Activated CD8-positive, alpha-beta T cell treated with anti-CD3 and anti-CD28 coated beads, Interleukin-2, amount 10 ng/mL, durations not matched to agents 7 days and 5 days (primary cell): ENCODE data around the gene ERVFRD-1. TPM values are rescaled to one million over a fixed set of nuclear protein-coding genes. Genes with fewer than 3 reads are reported as not detected.

Source experiments
- ATAC-seq: fragments of 150-1000 bp; cut with Tn5 transposase; one replicate; pipeline ENCODE4 v1.10.0; 2021; ENCODE audit warnings: moderate library complexity
- CTCF ChIA-PET: fragments of 350-600 bp; sonication (Branson Sonifier 250); formaldehyde crosslinking; loops from one replicate; lab custom pipeline; 2021; ENCODE audit warnings: antibody characterized with exemption; lab: Charles Lee
- POLR2A ChIA-PET: fragments of 350-600 bp; sonication (Branson Sonifier 250); formaldehyde crosslinking; loops from one replicate; lab custom pipeline; 2021; ENCODE audit warnings: antibody characterized with exemption; lab: Charles Lee
- DNase-seq: peaks from one replicate; pipeline ENCODE4 v3.0.0-alpha.2; 2020
- H3K27ac Mint-ChIP-seq: one replicate; pipeline ENCODE4 v1.8.0; 2021; ENCODE audit warnings: mild to moderate bottlenecking, mixed read lengths
- H3K27me3 Mint-ChIP-seq: one replicate; pipeline ENCODE4 v1.8.0; 2021; ENCODE audit warnings: low read depth, mixed read lengths
- H3K36me3 Mint-ChIP-seq: one replicate; pipeline ENCODE4 v1.8.0; 2021; ENCODE audit warnings: low read depth, mixed read lengths
- H3K4me1 Mint-ChIP-seq: one replicate; pipeline ENCODE4 v1.8.0; 2021; ENCODE audit warnings: low read depth, mixed read lengths
- H3K4me3 Mint-ChIP-seq: one replicate; pipeline ENCODE4 v1.8.0; 2021; ENCODE audit warnings: mild to moderate bottlenecking, mixed read lengths
- H3K9me3 Mint-ChIP-seq: one replicate; pipeline ENCODE4 v1.8.0; 2022; ENCODE audit warnings: mixed read lengths; ENCODE audit not compliant: insufficient read depth
- total RNA-seq, 2 experiments: library from RNA; stranded (reverse); gene quantifications; one replicate each; pipeline ENCODE4 v1.2.3, GENCODE V29; 2021

Gene ERVFRD-1
- total RNA-seq, 2 experiments from 2014 or later: not detected

GRCh38 chr6:11142296-11143027, 30.9 kb upstream of the ERVFRD-1 start:
- Mint-ChIP-seq H3K27ac (no peak overlapping the region), H3K4me3 (no peak overlapping the region), H3K27me3 (no peaks in the 10 kb centered on the region), H3K4me1 (peaks cover 2% of the 10 kb centered on the region), H3K36me3 (no peaks in the 10 kb centered on the region), H3K9me3 (no peaks in the 10 kb centered on the region)
- DNase-seq: no peak
- ATAC-seq: no peak
- CTCF ChIA-PET: interaction anchor here (1.1 to 7.5 kb wide), 5 partner anchors 30 to 433 kb away, joined by 3 to 102 read pairs (median 4); no protein-coding TSS in a partner anchor
- POLR2A ChIA-PET: no interaction called here

GRCh38 chr6:11141295-11141694, 29.8 kb upstream of the ERVFRD-1 start:
- DNase-seq: no peak
- ATAC-seq: no peak
- Mint-ChIP-seq H3K27ac (no peak overlapping the region), H3K4me3 (no peak overlapping the region), H3K4me1 (peaks cover 2% of the 10 kb centered on the region), H3K27me3 (no peaks in the 10 kb centered on the region), H3K9me3 (no peaks in the 10 kb centered on the region), H3K36me3 (peaks cover 2% of the 10 kb centered on the region)
- ChIA-PET POLR2A (no interaction called here), CTCF (interaction anchor here (0.9 kb wide), 1 partner anchor 356 kb away, joined by 3 read pairs; no protein-coding TSS in a partner anchor)

GRCh38 chr6:11140056-11140455, 28.5 kb upstream of the ERVFRD-1 start:
- H3K27ac Mint-ChIP-seq: no peak overlapping the region

GRCh38 chr6:11139051-11139960, 27.8 kb upstream of the ERVFRD-1 start:
- Mint-ChIP-seq H3K27ac (no peak overlapping the region), H3K27me3 (no peaks in the 10 kb centered on the region), H3K4me1 (no peaks in the 10 kb centered on the region), H3K4me3 (no peak overlapping the region), H3K9me3 (no peaks in the 10 kb centered on the region), H3K36me3 (peaks cover 11% of the 10 kb centered on the region)
- POLR2A ChIA-PET: no interaction called here
- DNase-seq (no peak), ATAC-seq (no peak)
- CTCF ChIA-PET: interaction anchor here (0.8 to 1.4 kb wide), 2 partner anchors 357 kb away, joined by 3 to 5 read pairs; no protein-coding TSS in a partner anchor

More at GRCh38 chr6:11140056-11140455, 28.5 kb upstream of the ERVFRD-1 start:
- H3K4me1 Mint-ChIP-seq: peaks cover 2% of the 10 kb centered on the region
- ATAC-seq (no peak), DNase-seq (no peak)
- CTCF ChIA-PET: interaction anchor here (1.4 kb wide), 1 partner anchor 356 kb away, joined by 5 read pairs; no protein-coding TSS in a partner anchor
- H3K36me3 Mint-ChIP-seq: peaks cover 7% of the 10 kb centered on the region
- POLR2A ChIA-PET: no interaction called here
- no peaks in the 10 kb centered on the region for H3K9me3 Mint-ChIP-seq
- H3K27me3 Mint-ChIP-seq: no peaks in the 10 kb centered on the region
- no peak overlapping the region for H3K4me3 Mint-ChIP-seq

GRCh38 chr6:11136809-11137208, 25.3 kb upstream of the ERVFRD-1 start:
- DNase-seq: no peak
- Mint-ChIP-seq H3K4me3 (no peak overlapping the region), H3K4me1 (no peaks in the 10 kb centered on the region), H3K27ac (no peak overlapping the region), H3K27me3 (no peaks in the 10 kb centered on the region), H3K9me3 (no peaks in the 10 kb centered on the region), H3K36me3 (peaks cover 11% of the 10 kb centered on the region)
- ATAC-seq: no peak
- ChIA-PET POLR2A (interaction anchor here (0.6 kb wide), 1 partner anchor 182 kb away, joined by 3 read pairs; no protein-coding TSS in a partner anchor), CTCF (interaction anchor here (1.5 to 1.9 kb wide), 2 partner anchors 9 to 359 kb away, joined by 5 to 13 read pairs; no protein-coding TSS in a partner anchor)

GRCh38 chr6:11133281-11133680, 21.8 kb upstream of the ERVFRD-1 start:
- no peak for DNase-seq
- H3K4me3 Mint-ChIP-seq: no peak overlapping the region
- H3K4me1 Mint-ChIP-seq: no peaks in the 10 kb centered on the region
- H3K9me3 Mint-ChIP-seq: no peaks in the 10 kb centered on the region
- POLR2A ChIA-PET: no interaction called here
- no peak overlapping the region for H3K27ac Mint-ChIP-seq
- peaks cover 11% of the 10 kb centered on the region for H3K36me3 Mint-ChIP-seq
- ATAC-seq: no peak
- H3K27me3 Mint-ChIP-seq: no peaks in the 10 kb centered on the region
- CTCF ChIA-PET: interaction anchor here (1.2 kb wide), 1 partner anchor 363 kb away, joined by 4 read pairs; no protein-coding TSS in a partner anchor

- H3K27me3 Mint-ChIP-seq: no peaks in the 10 kb centered on the region
- no peaks in the 10 kb centered on the region for H3K4me1 Mint-ChIP-seq
- ChIA-PET CTCF (interaction anchor here (1.2 to 1.7 kb wide), 2 partner anchors 12 to 364 kb away, joined by 4 to 5 read pairs; no protein-coding TSS in a partner anchor), POLR2A (no interaction called here)
- DNase-seq (no peak), ATAC-seq (no peak)
- H3K36me3 Mint-ChIP-seq: peaks cover 16% of the 10 kb centered on the region
- no peaks in the 10 kb centered on the region for H3K9me3 Mint-ChIP-seq
- H3K4me3 Mint-ChIP-seq: no peak overlapping the region
- no peak overlapping the region for H3K27ac Mint-ChIP-seq
Measured at GRCh38 chr6:11132194-11132888, 20.8 kb upstream of the ERVFRD-1 start.

GRCh38 chr6:11130605-11131004, 19.1 kb upstream of the ERVFRD-1 start:
- no peak overlapping the region for H3K4me3 Mint-ChIP-seq
- POLR2A ChIA-PET: no interaction called here
- no peaks in the 10 kb centered on the region for H3K27me3 Mint-ChIP-seq
- no peaks in the 10 kb centered on the region for H3K9me3 Mint-ChIP-seq
- CTCF ChIA-PET: interaction anchor here (1.0 to 1.7 kb wide), 2 partner anchors 14 to 365 kb away, joined by 4 to 5 read pairs; no protein-coding TSS in a partner anchor
- ATAC-seq: no peak
- no peak overlapping the region for H3K27ac Mint-ChIP-seq
- peaks cover 21% of the 10 kb centered on the region for H3K36me3 Mint-ChIP-seq
- no peaks in the 10 kb centered on the region for H3K4me1 Mint-ChIP-seq
- DNase-seq: no peak

GRCh38 chr6:11129908-11130565, 18.5 kb upstream of the ERVFRD-1 start:
- H3K4me3 Mint-ChIP-seq: no peak overlapping the region
- no peaks in the 10 kb centered on the region for H3K4me1 Mint-ChIP-seq
- CTCF ChIA-PET: interaction anchor here (1.0 kb wide), 1 partner anchor 366 kb away, joined by 4 read pairs; no protein-coding TSS in a partner anchor
- DNase-seq: no peak
- no peaks in the 10 kb centered on the region for H3K27me3 Mint-ChIP-seq
- POLR2A ChIA-PET: no interaction called here
- peaks cover 16% of the 10 kb centered on the region for H3K36me3 Mint-ChIP-seq
- no peak overlapping the region for H3K27ac Mint-ChIP-seq
- no peaks in the 10 kb centered on the region for H3K9me3 Mint-ChIP-seq
- no peak for ATAC-seq

- ATAC-seq (no peak), DNase-seq (no peak)
- no peaks in the 10 kb centered on the region for H3K27me3 Mint-ChIP-seq
- H3K9me3 Mint-ChIP-seq: no peaks in the 10 kb centered on the region
- ChIA-PET CTCF (interaction anchor here (1.4 kb wide), 1 partner anchor 8 kb away, joined by 5 read pairs; no protein-coding TSS in a partner anchor), POLR2A (no interaction called here)
- H3K4me1 Mint-ChIP-seq: peaks cover 2% of the 10 kb centered on the region
- H3K36me3 Mint-ChIP-seq: peaks cover 12% of the 10 kb centered on the region
- no peak overlapping the region for H3K27ac Mint-ChIP-seq
- no peak overlapping the region for H3K4me3 Mint-ChIP-seq
Measured at GRCh38 chr6:11128608-11129007, 17.1 kb upstream of the ERVFRD-1 start.
